Measurements from ENCODE around the gene CNBD2. TPM values are rescaled to one million over a fixed set of nuclear protein-coding genes. Genes with fewer than 3 reads are reported as not detected.
"Not testable (repeated sequence)": the region's sequence is repeated elsewhere in the genome, so short reads cannot be mapped to it uniquely, and the experiment has no call there.

CNBD2 gene
- total and polyA plus RNA-seq, 2 donors (not counting 1 experiment from before 2014, with no cell fraction given): 8.5 to 19.2 TPM

GRCh38 chr20:36079486-36079885 is 111.1 kb downstream of the CNBD2 start:
- Histone ChIP-seq H4K20me1 (ENCODE audit: control insufficient read depth, insufficient read depth, low read length, poor library complexity, severe bottlenecking) (no peaks in the 10 kb centered on the region), H3K27ac (ENCODE audit: low read length in 2 of 2) (no peak overlapping the region), H3K4me1 (ENCODE audit: control insufficient read depth in 2 of 2, insufficient read depth in 2 of 2, low read length in 2 of 2) (no peaks in the 10 kb centered on the region), H3K79me2 (ENCODE audit: control insufficient read depth, insufficient read depth, low read length) (no peaks in the 10 kb centered on the region), H3K4me3 (ENCODE audit: control extremely low read depth in 1 of 5, extremely low read depth in 1 of 5, insufficient read depth in 1 of 5, low read depth in 2 of 5, low read length in 4 of 5) (no peak overlapping the region), H3K9ac (ENCODE audit: low read length) (no peak overlapping the region), H2AFZ (ENCODE audit: insufficient read depth, low read depth, low read length, poor library complexity, severe bottlenecking) (no peak overlapping the region), H3K27me3 (replicated peaks in 1 of 4; ENCODE audit: control extremely low read depth in 1 of 4, control insufficient read depth in 3 of 4, insufficient read depth in 4 of 4, low read length in 3 of 4) (peaks cover 0 to 4% (median 2%) of the 10 kb centered on the region in 4 experiments), H3K9me3 (ENCODE audit: control extremely low read depth in 1 of 3, control insufficient read depth in 2 of 3, insufficient read depth in 1 of 3, low read length in 2 of 3) (no peaks in the 10 kb centered on the region), H3K36me3 (replicated peaks in 1 of 2; ENCODE audit: control extremely low read depth in 1 of 2, control insufficient read depth in 1 of 2, extremely low read depth in 1 of 2, insufficient read depth in 2 of 2, low read length in 1 of 2) (no peaks in the 10 kb centered on the region), H3K4me2 (replicated peaks; ENCODE audit: low read depth, low read length, poor library complexity, severe bottlenecking) (no peak overlapping the region)
- Mint-ChIP-seq H3K27ac (no peak overlapping the region), H3K27me3 (peaks cover 35% of the 10 kb centered on the region), H3K9me3 (ENCODE audit: insufficient read depth) (peaks cover 1% of the 10 kb centered on the region), H3K4me3 (no peak overlapping the region), H3K4me1 (peaks cover 1% of the 10 kb centered on the region)
- CTCF ChIA-PET: no interaction called here
- no CpG with 5 or more reads among the region's 6 CpGs for WGBS (ENCODE audit: insufficient coverage)
- TF ChIP-seq EZH2 (IDR thresholded peaks at IDR 0.05; ENCODE audit: borderline replicate concordance, insufficient read depth, low read depth, low read length, poor library complexity, severe bottlenecking): no peak
- TF ChIP-seq, protein P1, sequence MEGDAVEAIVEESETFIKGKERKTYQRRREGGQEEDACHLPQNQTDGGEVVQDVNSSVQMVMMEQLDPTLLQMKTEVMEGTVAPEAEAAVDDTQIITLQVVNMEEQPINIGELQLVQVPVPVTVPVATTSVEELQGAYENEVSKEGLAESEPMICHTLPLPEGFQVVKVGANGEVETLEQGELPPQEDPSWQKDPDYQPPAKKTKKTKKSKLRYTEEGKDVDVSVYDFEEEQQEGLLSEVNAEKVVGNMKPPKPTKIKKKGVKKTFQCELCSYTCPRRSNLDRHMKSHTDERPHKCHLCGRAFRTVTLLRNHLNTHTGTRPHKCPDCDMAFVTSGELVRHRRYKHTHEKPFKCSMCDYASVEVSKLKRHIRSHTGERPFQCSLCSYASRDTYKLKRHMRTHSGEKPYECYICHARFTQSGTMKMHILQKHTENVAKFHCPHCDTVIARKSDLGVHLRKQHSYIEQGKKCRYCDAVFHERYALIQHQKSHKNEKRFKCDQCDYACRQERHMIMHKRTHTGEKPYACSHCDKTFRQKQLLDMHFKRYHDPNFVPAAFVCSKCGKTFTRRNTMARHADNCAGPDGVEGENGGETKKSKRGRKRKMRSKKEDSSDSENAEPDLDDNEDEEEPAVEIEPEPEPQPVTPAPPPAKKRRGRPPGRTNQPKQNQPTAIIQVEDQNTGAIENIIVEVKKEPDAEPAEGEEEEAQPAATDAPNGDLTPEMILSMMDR (IDR thresholded peaks at IDR 0.05): no peak
- intact Hi-C loops (cut with micrococcal nuclease): no loop called here
- POLR2A ChIA-PET: interaction anchor here (0.7 kb wide), 1 partner anchor 450 kb away, joined by 3 read pairs; no protein-coding TSS in a partner anchor
- ATAC-seq (ENCODE audit: low read depth) (no peak), DNase-seq (no peak)

DNA sequence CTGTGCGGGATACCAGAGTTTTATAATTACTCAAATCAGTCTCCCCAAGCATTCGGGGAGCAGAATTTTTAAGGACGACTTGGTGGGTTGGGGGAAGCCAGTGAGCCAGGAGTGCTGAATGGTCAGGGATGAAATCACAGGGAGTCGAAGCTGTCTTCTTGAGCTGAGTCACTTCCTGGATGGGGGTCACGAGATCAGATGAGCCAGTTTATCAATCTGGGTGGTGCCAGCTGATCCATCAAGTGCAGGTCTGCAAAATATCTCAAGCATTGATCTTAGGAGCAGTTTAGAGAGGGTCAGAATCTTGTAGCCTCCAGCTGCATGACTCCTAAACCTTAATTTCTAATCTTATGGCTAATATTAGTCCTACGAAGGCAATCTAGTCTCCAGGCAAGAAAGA is 111.6 kb downstream of the CNBD2 start:
- POLR2A ChIA-PET: not testable (repeated sequence)
- H3K27me3 Mint-ChIP-seq: peaks cover 34% of the 10 kb centered on the region

More for the DNA sequence above, 111.6 kb downstream of the CNBD2 start:
- H3K4me2 ChIP-seq (replicated peaks; ENCODE audit: low read depth, low read length, poor library complexity, severe bottlenecking); H3K4me3 Mint-ChIP-seq; H3K27ac Mint-ChIP-seq; H3K4me1 ChIP-seq (ENCODE audit: control insufficient read depth in 2 of 2, insufficient read depth in 2 of 2, low read length in 2 of 2); H3K4me3 ChIP-seq (ENCODE audit: control extremely low read depth in 1 of 5, extremely low read depth in 1 of 5, insufficient read depth in 1 of 5, low read depth in 2 of 5, low read length in 4 of 5); intact Hi-C loops (cut with micrococcal nuclease); H2AFZ ChIP-seq (ENCODE audit: insufficient read depth, low read depth, low read length, poor library complexity, severe bottlenecking); H3K27ac ChIP-seq (ENCODE audit: low read length in 2 of 2); H3K9me3 Mint-ChIP-seq (ENCODE audit: insufficient read depth); CTCF ChIA-PET; H3K9ac ChIP-seq (ENCODE audit: low read length); H3K27me3 ChIP-seq (replicated peaks in 1 of 4; ENCODE audit: control extremely low read depth in 1 of 4, control insufficient read depth in 3 of 4, insufficient read depth in 4 of 4, low read length in 3 of 4); H3K36me3 ChIP-seq (replicated peaks in 1 of 2; ENCODE audit: control extremely low read depth in 1 of 2, control insufficient read depth in 1 of 2, extremely low read depth in 1 of 2, insufficient read depth in 2 of 2, low read length in 1 of 2); H3K9me3 ChIP-seq (ENCODE audit: control extremely low read depth in 1 of 3, control insufficient read depth in 2 of 3, insufficient read depth in 1 of 3, low read length in 2 of 3); H4K20me1 ChIP-seq (ENCODE audit: control insufficient read depth, insufficient read depth, low read length, poor library complexity, severe bottlenecking); ATAC-seq (ENCODE audit: low read depth); H3K4me1 Mint-ChIP-seq; H3K79me2 ChIP-seq (ENCODE audit: control insufficient read depth, insufficient read depth, low read length); DNase-seq: not testable (repeated sequence)
- 59% methylated on average over 3 of the region's 6 CpGs for WGBS (ENCODE audit: insufficient coverage)

Small RNA genes lying within 50 kb of the gene (small RNA-seq; reads per million reads assigned to genes)
- not detected for gene RNU6-937P (ENCODE audit: insufficient read length, low read depth, low replicate concordance)

Other genes starting within 250 kb of the CNBD2 start
- 689 and 698 TPM in 2 replicates for gene RBM39, start 226.3 kb upstream of the CNBD2 start, total RNA-seq
- 217 and 380 TPM in 2 replicates for gene RBM39, start 226.3 kb upstream of the CNBD2 start, polyA plus RNA-seq
- gene PHF20, start 196.6 kb upstream of the CNBD2 start, total RNA-seq: 92.3 and 101 TPM in 2 replicates
- 53.6 and 85.3 TPM in 2 replicates for gene PHF20, start 196.6 kb upstream of the CNBD2 start, polyA plus RNA-seq
- 40.8 and 42.0 TPM in 2 replicates for gene SCAND1, start 14.1 kb upstream of the CNBD2 start, total RNA-seq
- 66.9 and 102 TPM in 2 replicates for gene SCAND1, start 14.1 kb upstream of the CNBD2 start, polyA plus RNA-seq
- gene EPB41L1, start 186.2 kb downstream of the CNBD2 start, total RNA-seq: 1.3 and 2.3 TPM in 2 replicates
- 0.12 TPM in 1 of 2 replicates, not detected in the other for gene EPB41L1, start 186.2 kb downstream of the CNBD2 start, polyA plus RNA-seq

Data from B cell (primary cell).